Motor neuron (in vitro differentiated cells): ENCODE results near the gene MVB12B. TPM values are rescaled to one million over a fixed set of nuclear protein-coding genes. Genes with fewer than 3 reads are reported as not detected.

ENCODE experiments used
- ATAC-seq, 8 experiments: fragments of 200-7000 bp; cut with Tn5 transposase; replicated peaks in 6 of 8; 2 replicates each; pipeline ENCODE4 v1.8.0; 2021; ENCODE audit warnings: mild to moderate bottlenecking in 8 of 8, moderate library complexity in 8 of 8
- H3K27ac ChIP-seq, 2 donors: fragments of 250-450 bp; sonication (Bioruptor Pico); 2 replicates each; pipeline ENCODE4 v1.9.0; 2021; ENCODE audit warnings: antibody characterized with exemption in 2 of 2, mild to moderate bottlenecking in 2 of 2, moderate library complexity in 1 of 2
- H3K4me1 ChIP-seq, 2 donors: fragments of 250-450 bp; sonication (Bioruptor Pico); replicated peaks in 1 of 2; 2 replicates each; pipeline ENCODE4 v1.6.1; 2021; ENCODE audit warnings: antibody characterized with exemption in 2 of 2, mild to moderate bottlenecking in 2 of 2, moderate library complexity in 1 of 2
- H3K4me3 ChIP-seq, 5 donors: fragments of 250-450 bp; sonication (Bioruptor Pico); 2 replicates each; pipeline ENCODE4 v1.9.0; 2021; ENCODE audit warnings: antibody characterized with exemption in 5 of 5, mild to moderate bottlenecking in 5 of 5, moderate library complexity in 4 of 5
- WGBS, 10 experiments: fragments of 450-650 bp; shearing (Covaris generic); methylation state at CpG; one replicate each; pipeline ENCODE4 v1.0.0; 2022; 5-methylcytosine and 5-hydroxymethylcytosine counted together
- in situ Hi-C, 9 experiments: fragments of 400-800 bp; cut with MboI; loops; one replicate each; pipeline ENCODE4 v1.15.0; 2021; ENCODE audit warnings: low sequenced_read_pairs in 9 of 9, low pct_unique_long_range_greater_than_20kb in 2 of 9; ENCODE audit not compliant: unreplicated experiment in 9 of 9
- total RNA-seq, 8 experiments: library from RNA; unstranded; fragments of 300-600 nt; gene quantifications; 2 replicates each; pipeline versions ENCODE4 v1.2.3 to v1.2.4, GENCODE V29; 2022

Gene MVB12B
- total RNA-seq, 8 experiments from 2014 or later: 1.7 to 33.8 (median 23.0) TPM

DNA sequence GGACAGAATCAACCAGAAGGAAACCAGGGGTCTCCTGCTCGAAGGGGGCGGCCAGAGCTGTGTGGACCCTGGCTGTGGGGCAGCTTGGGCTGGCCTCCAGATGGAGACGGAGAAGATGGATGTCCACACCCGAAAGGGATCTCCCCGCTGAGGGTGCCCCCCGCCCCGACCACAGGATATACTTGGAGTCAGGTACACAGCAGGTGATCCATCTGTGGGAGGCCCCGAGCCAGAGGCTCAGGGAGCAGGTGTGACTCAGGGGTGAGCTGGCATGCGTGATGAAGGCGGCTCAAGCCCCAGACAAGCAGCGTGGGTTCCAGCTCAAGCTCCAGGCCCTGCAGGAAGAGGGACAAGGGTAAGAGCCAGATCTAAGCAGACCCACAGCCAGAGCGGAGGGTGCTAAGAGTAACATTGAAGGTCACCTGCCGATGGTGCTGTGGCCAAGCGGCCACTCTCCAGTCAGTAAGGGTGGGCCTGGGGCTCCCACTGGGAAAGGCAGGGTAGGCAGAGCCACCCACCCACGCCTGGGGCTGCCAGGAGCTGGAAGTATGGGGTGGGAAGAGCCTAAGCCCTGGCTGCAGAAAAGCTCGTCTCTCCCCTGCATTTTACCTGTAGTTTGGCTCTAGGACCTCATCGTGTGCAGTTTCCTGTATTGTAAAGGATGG, 30.6 kb upstream of the MVB12B start:
- Histone ChIP-seq H3K27ac (peak overlapping the region in 1 of 2 donors; percentile 18), H3K4me1 (peaks cover 39 to 57% of the 10 kb centered on the region in 2 donors), H3K4me3 (no peak overlapping the region)
- 40 to 95% (median 64%) methylated on average over 1 to 11 of the region's 17 CpGs; no CpG with 5 or more reads in 3 of the 10 experiments for WGBS, 10 experiments
- in situ Hi-C loops: no loop called here
- ATAC-seq: no peak

DNA sequence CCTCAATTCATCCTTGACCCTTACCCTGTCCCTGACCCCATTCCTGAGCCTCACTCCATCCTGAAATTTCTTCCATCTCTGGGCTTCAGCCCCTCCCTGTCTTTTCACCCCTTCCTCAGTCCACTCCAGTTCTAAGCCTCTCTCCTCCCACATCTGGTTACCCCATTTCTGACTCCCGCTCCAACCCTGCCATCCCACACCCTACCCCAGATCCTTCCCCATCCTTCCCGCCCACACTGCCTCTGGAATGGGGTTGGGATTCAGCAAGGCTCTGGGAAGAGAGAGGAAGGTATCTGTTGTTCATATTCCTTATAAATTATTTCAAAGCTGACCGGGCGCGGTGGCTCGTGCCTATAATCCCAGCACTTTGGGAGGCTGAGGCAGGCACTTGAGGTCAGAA, 29.9 kb upstream of the MVB12B start:
- Histone ChIP-seq H3K4me1 (peaks cover 39 to 57% of the 10 kb centered on the region in 2 donors), H3K4me3 (no peak overlapping the region), H3K27ac (no peak overlapping the region)
- WGBS, 10 experiments: 97 to 100% methylated on average over 4 to 6 of the region's 6 CpGs; no CpG with 5 or more reads in 8 of the 10 experiments
- in situ Hi-C loops: no loop called here
- ATAC-seq: no peak

DNA sequence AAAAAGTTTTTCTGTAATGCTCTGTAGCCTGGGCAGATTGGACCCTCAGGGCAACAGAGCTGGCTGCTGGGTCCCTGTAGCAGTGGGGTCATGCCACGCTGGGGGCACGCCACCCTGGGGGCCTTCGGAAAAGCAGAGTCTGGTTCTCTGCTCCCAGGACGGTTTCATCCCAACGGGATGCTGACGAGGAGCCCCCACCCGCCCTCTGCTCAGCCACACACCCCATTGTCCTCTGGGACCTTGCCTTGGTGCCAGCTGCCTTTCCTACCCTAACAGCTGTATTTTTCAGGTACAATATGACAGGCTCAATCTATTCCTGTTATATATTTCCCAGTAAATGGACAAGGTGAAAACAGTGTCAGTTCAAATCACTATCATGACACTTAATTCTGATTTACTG, 29.0 kb upstream of the MVB12B start:
- 20 to 100% (median 62%) methylated on average over 1 to 3 of the region's 7 CpGs; no CpG with 5 or more reads in 5 of the 10 experiments for WGBS, 10 experiments
- H3K27ac ChIP-seq: peak overlapping the region; percentile 38 to 71
- ATAC-seq: peak in 5 of 8 experiments; percentile 10 to 61 (median 21)
- no peak overlapping the region for H3K4me3 ChIP-seq
- in situ Hi-C loops: no loop called here
- H3K4me1 ChIP-seq: peaks cover 39 to 55% of the 10 kb centered on the region in 2 donors

DNA sequence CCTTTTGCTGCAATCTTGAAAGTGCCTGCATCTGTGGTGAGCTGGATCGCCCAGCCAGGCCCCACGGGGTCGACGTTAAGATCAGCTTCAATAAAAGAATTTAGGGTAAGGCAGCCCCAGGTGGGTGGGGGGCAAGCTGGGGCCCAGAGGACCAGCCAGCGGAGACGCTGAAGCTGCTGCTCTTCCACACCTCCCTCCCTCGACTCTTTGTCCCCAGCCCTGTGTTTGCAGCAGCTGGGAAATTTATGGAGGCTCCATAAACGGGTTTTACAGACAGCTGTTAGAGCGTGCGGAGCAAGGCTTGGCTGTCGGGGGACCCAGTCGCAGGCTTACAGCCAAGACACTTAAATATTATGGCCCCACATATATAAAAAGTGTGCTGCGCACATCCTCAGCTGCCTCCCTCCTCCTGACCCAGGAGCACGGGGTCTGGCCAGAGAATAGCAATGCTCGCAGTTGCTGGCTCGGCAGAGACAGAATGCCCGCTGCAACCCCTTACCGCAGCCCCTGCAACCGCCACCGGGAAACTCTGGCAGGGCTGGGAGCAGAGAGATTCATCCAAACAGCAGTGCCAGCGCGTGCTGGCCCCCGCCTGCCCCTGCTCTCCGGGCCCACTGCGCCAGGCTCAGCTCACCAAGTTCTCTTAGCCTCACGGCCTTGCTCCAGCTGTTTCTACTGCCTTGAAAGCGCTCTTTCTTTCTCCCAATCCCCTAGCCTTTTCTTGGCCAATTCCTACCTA, 28.4 kb upstream of the MVB12B start:
- H3K27ac ChIP-seq: peak overlapping the region; percentile 38 to 71
- no peak overlapping the region for H3K4me3 ChIP-seq
- in situ Hi-C loops: no loop called here
- WGBS, 10 experiments: 17 to 64% (median 45%) methylated on average over 1 to 15 of the region's 27 CpGs; no CpG with 5 or more reads in 1 of the 10 experiments
- H3K4me1 ChIP-seq: peaks cover 33 to 49% of the 10 kb centered on the region in 2 donors
- peak in 5 of 8 experiments; percentile 53 to 71 (median 64) for ATAC-seq

DNA sequence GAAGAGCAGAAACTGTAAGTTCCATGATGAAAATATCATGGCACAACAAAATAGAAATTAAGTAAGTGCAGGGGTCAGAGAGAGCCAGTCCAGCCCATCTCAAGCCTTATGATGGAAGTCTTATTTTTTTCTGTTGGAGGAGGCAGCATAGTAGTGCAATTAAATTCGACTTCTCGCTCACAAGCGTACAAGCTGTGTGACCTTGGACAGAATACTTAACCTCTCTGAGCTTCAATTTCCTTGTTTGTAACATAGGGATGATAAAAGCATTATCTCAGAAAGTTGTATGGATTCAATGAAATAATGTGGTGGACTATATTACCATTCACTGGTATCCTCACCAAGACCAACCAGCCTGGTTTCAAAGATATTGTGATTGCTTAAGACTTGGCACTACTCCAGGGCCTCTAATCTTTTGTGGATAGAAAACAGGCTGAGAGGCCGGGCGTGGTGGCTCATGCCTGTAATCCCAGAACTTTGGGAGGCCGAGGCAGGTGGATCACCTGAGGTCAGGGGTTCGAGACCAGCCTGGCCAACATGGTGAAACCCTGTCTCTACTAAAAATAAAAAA, 26.8 kb upstream of the MVB12B start:
- WGBS, 10 experiments: 62 to 100% (median 92%) methylated on average over 1 to 7 of the region's 7 CpGs; no CpG with 5 or more reads in 2 of the 10 experiments
- no peak overlapping the region for H3K27ac ChIP-seq
- no peak overlapping the region for H3K4me3 ChIP-seq
- H3K4me1 ChIP-seq: peaks cover 23 to 37% of the 10 kb centered on the region in 2 donors
- ATAC-seq: no peak
- in situ Hi-C loops: loop anchor here in 2 of 9 experiments (10.0 to 25.0 kb wide), 3 partner anchors 95 to 188 kb away; no protein-coding TSS in a partner anchor

DNA sequence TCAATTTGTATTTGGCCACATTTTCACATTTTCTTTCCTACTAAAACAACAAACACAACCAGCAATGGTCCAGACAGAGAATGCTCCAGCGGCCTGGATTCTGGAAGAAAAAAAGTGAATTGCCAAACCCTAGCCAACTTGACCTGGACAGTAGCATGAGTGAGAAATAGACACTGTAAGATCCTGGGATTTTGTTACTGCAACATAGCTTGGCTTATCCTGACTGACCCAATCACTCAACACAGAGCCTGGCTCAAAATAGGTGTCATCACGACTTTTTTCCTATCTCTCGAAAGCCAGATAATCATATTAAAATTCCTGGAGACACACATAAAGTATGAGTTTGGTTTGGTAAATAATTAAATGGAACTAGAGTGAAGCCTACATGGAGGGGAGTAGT, 25.4 kb upstream of the MVB12B start:
- Histone ChIP-seq H3K27ac (no peak overlapping the region), H3K4me1 (peaks cover 17 to 31% of the 10 kb centered on the region in 2 donors), H3K4me3 (no peak overlapping the region)
- ATAC-seq: no peak
- in situ Hi-C loops: loop anchor here in 2 of 9 experiments (10.0 to 25.0 kb wide), 3 partner anchors 94 to 186 kb away; no protein-coding TSS in a partner anchor
- whole genome bisulfite sequencing, 10 experiments: 71 to 100% (median 88%) methylated on average over 1 to 3 of the region's 3 CpGs; no CpG with 5 or more reads in 3 of the 10 experiments

DNA sequence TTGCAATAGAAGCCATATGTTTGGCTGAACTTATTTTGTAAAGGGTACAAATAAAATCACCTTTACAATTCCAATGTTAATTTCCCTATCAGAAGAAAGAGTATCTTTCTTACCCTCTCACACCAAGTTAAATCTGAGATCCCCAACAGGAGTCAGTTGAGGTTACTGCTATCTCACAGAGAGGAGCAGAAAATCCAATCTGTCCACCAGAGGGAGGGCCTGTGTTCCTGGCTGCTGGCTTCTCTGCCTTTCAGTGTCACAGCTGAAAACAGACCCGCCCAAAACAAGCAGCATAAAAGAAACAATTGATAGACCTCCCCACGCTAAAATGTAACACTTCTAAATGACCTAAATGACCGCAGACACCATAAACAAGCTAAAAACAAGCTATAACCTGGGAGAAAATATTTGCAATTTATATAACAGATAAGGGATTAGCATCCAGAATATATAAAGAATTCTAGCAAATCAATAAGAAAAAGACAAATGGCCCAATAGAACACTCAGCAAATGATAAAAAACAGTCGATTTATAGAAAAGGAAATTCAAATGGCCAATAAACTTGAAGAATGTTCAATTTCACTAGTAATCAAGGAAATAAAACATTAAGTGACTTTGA, 24.5 kb upstream of the MVB12B start:
- H3K27ac ChIP-seq: no peak overlapping the region
- ATAC-seq: peak in 6 of 8 experiments; percentile 10 to 99 (median 62)
- 0 to 20% (median 9%) methylated on average over 1 to 4 of the region's 4 CpGs for WGBS, 10 experiments

DNA sequence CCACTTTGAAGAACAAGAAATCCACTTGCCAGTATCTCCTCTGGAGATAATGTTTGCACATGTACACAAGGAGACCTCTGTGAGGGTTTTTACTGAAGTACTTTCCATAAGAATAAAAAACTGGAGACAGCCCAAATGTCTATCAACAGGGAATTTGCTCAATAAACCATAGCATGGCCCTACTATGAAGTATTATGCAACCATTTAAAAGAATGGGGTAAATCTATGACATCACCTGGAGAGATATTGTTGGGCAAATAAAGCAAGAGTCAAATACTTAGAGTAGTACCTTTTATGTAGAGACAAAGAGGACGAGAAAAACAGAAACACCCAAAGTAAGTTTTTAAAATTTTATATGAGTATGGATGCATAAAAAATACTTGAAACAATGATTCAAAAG, 23.9 kb upstream of the MVB12B start:
- Histone ChIP-seq H3K4me3 (no peak overlapping the region), H3K27ac (no peak overlapping the region), H3K4me1 (peaks cover 21 to 24% of the 10 kb centered on the region in 2 donors)
- 11 to 100% (median 64%) methylated on average over 1 of the region's 1 CpG; no CpG with 5 or more reads in 3 of the 10 experiments for WGBS, 10 experiments
- in situ Hi-C loops: loop anchor here in 2 of 9 experiments (10.0 to 25.0 kb wide), 3 partner anchors 92 to 185 kb away; no protein-coding TSS in a partner anchor
- no peak for ATAC-seq

More for the DNA sequence above, 24.5 kb upstream of the MVB12B start:
- Histone ChIP-seq H3K4me3 (no peak overlapping the region), H3K4me1 (peaks cover 18 to 26% of the 10 kb centered on the region in 2 donors)
- in situ Hi-C loops: loop anchor here in 2 of 9 experiments (10.0 to 25.0 kb wide), 3 partner anchors 93 to 185 kb away; no protein-coding TSS in a partner anchor

DNA sequence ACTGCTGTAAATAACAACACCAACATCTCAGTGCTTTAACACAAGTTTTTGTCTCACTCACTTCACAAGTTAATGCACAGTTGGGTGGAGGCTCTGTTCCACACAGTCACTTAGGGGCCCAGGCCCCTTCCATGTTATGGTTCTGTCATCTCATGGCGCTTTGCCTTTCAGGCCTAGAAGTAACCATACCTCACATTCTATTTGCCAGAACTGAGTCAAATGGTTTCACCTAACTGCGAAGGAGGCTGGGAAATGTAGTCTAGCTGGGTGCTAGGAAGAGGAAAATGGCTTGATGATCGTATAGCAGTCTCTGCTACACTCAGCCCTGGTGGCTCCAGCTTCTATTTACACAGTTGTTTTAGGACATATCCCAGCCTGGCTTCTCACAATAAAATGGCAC, 23.1 kb upstream of the MVB12B start:
- H3K4me1 ChIP-seq: peaks cover 17 to 18% of the 10 kb centered on the region in 2 donors
- 56 to 100% (median 86%) methylated on average over 1 to 2 of the region's 3 CpGs; no CpG with 5 or more reads in 4 of the 10 experiments for WGBS, 10 experiments
- in situ Hi-C loops: loop anchor here in 2 of 9 experiments (10.0 to 25.0 kb wide), 3 partner anchors 91 to 184 kb away; no protein-coding TSS in a partner anchor
- H3K27ac ChIP-seq: no peak overlapping the region
- no peak for ATAC-seq
- H3K4me3 ChIP-seq: no peak overlapping the region

DNA sequence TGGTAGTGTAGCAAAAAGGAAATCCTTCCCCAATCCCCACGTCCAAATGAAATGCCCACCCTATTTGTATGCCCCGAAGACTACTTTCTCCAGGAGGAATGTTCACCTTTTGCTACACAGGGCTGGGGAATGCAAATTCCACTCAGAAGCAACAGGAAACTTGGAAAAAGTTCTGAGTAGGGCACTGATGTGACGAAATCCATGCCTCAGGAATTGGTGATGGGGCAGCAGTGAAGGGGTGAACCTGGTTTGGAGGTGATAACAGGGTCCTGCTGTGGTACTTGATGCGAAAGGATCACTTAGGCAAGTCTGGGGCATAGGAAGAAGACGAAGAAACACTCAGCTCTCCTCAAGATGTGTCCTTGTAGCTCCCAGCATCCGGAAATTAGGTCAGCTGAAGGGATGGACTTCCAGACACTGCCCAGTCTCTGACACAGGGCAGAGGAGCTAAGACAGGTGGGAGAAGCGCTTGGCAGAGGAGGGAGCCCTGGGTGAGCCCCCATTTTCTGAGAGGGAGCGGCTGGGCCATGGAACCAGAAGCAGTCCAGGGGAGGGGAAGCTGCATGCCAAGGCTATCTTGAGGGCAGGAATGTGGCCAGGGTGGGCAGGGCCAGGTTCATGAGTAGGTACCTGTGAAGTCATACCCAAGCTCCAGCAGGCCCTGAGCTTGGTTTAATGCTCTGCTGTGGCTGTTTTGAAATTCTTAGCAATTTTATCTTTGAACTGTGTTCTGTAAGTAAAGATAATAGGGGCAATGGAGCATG, 22.2 kb upstream of the MVB12B start:
- 20 to 100% (median 87%) methylated on average over 1 to 5 of the region's 8 CpGs; no CpG with 5 or more reads in 2 of the 10 experiments for WGBS, 10 experiments
- H3K4me3 ChIP-seq: no peak overlapping the region
- peaks cover 9 to 10% of the 10 kb centered on the region in 2 donors for H3K4me1 ChIP-seq
- H3K27ac ChIP-seq: no peak overlapping the region
- in situ Hi-C loops: loop anchor here in 2 of 9 experiments (10.0 to 25.0 kb wide), 3 partner anchors 90 to 183 kb away; no protein-coding TSS in a partner anchor
- no peak for ATAC-seq

DNA sequence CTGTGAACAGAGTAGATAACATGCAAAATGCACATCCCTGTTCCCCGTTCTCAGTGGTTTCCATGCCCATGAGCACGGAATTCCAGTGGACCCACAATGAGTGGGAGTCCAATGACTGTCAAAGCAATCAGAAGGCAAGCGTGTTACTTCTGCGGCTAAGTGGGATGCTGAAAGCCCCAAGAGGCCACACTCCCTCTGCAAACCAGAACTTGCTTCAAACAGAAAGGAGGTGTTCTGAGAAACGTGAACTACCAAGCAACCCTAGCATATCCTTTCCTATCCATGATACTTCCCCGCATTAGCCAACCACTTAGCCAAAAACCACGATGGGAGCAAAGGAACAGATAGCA, 21.7 kb upstream of the MVB12B start:
- ATAC-seq: no peak
- WGBS, 10 experiments: 36 to 91% (median 86%) methylated on average over 2 to 7 of the region's 7 CpGs; no CpG with 5 or more reads in 3 of the 10 experiments
- H3K4me1 ChIP-seq: peaks cover 10% of the 10 kb centered on the region in 2 donors
- H3K4me3 ChIP-seq: no peak overlapping the region
- in situ Hi-C loops: loop anchor here in 2 of 9 experiments (10.0 to 25.0 kb wide), 3 partner anchors 90 to 182 kb away; no protein-coding TSS in a partner anchor
- H3K27ac ChIP-seq: no peak overlapping the region
